Glomerular endothelial cell (primary cell): ENCODE results near the gene SNED1. TPM values are rescaled to one million over a fixed set of nuclear protein-coding genes. Genes with fewer than 3 reads are reported as not detected.

ENCODE experiments used
- DNase-seq: peaks from one replicate; pipeline ENCODE4 v3.0.0-alpha.2; 2011; ENCODE audit warnings: low read depth, low spot score; ENCODE audit errors: extremely low read depth
- total RNA-seq: library from RNA; depleted of rRNA; stranded (reverse); fragments of >200 nt; gene quantifications from 2 replicates; pipeline ENCODE4 v1.2.3, GENCODE V29; 2015

Gene SNED1
- total RNA-seq, 1 donor from 2014 or later: 41.3 TPM

GRCh38 chr2:241066171-241066892 is 67.9 kb downstream of the SNED1 start:
- DNase-seq: no peak

DNA sequence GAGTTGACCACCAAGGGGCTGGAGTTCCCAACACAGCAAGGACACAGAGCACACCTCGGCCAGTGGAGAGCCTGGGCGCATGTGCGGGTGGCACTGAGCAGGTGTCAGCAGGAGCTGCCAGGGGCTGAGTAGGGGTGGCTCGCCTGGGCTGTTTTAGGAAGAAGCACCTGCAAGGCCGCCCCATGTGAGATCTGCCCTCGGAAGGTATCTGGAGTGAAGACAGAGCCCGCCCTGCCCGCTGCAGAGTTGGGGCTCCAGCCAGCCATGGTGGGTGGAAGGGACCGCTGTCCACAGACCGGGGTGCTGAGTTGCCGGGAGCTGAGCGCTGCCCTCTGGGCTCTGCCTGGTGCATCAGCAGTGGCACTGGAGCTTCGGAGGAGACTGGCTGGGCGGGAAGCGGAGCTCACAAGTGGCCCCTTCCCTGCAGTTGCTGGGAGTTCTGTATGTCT is 68.5 kb downstream of the SNED1 start:
- DNase-seq: no peak

GRCh38 chr2:241067501-241068135 is 69.2 kb downstream of the SNED1 start:
- DNase-seq: no peak

- no peak for DNase-seq
These were observed 69.9 kb downstream of the SNED1 start for GRCh38 chr2:241068136-241068941.

- DNase-seq: no peak
These were observed 70.8 kb downstream of the SNED1 start for GRCh38 chr2:241068942-241069810.

GRCh38 chr2:241069821-241070281 is 71.4 kb downstream of the SNED1 start:
- DNase-seq: no peak

DNA sequence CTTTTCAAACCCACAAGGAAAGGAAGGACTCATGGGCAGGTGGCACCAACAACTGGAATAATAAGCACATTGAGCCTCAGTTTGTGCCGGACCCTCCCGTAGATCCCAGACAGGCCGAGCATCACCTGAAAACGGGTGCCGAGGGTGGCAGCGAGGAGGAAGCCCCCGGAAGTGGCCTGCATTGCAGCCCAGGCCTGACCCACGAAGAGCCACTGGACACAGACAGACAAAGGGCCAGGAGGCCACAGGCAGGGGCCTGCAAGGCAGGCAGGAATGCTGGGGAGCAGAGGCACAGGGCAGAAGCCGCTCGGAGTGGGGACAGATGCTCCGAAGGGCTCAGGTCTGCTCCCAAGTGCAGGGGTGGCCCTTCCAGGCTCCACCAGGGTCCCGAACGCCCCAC is 71.9 kb downstream of the SNED1 start:
- DNase-seq: no peak

- DNase-seq: no peak
These were observed 72.6 kb downstream of the SNED1 start for GRCh38 chr2:241070811-241071676.

- no peak for DNase-seq
These were observed 73.3 kb downstream of the SNED1 start for GRCh38 chr2:241071677-241072111.

DNA sequence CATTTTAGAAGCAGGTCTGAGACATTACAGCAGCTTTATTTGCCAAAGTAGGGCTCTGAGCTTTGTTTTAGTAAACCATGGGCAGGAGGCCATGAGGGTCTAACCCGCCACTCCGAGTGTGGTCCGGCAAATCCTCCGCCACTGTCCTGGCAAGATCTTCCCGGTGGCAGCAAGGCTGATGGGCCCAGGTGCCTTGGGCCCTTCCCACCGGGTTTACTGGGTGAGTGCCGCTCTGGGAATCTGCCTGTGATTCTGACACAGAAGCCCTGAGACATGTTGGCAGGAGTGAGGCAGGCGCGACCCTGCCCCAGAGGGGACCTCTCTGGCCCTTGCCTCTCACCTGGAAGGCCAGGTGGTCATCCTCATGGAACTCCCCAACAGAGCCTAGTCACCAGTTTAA is 73.7 kb downstream of the SNED1 start:
- no peak for DNase-seq

DNA sequence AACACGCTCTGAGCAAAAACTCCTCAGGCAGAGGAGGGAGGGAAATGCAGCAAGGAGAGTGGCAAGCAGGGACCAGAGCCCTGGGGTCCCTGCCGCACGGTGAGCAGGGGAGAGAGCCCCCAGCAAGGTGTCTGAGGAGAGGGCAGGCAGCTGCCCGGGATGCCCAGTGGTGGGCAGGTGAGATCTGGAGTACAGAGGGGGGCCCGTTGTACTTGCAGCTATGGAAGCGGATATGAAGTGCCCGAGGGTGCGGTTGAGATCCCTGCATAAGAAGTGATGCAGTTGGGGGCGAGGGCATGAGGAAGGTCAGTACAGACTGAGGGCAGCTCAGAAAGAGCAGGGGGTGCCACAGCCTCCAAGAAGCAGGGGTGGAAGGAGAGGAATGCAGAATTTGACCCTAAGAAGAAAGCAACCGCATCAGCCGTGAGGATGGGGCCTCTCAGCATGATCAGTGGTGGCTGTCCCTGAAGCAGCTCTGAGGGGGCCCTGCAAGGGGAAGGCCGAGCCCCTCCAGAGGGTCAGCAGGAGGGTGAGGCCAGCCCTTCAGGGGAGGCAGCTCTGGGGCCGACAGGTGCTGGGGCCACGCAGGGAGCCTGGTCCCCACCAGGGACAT is 74.2 kb downstream of the SNED1 start:
- DNase-seq: no peak

GRCh38 chr2:241073166-241074064 is 75.0 kb downstream of the SNED1 start:
- no peak for DNase-seq

- DNase-seq: no peak
These were observed 75.8 kb downstream of the SNED1 start for GRCh38 chr2:241074065-241074818.

- DNase-seq: no peak
These were observed 76.6 kb downstream of the SNED1 start for GRCh38 chr2:241074901-241075540.

DNA sequence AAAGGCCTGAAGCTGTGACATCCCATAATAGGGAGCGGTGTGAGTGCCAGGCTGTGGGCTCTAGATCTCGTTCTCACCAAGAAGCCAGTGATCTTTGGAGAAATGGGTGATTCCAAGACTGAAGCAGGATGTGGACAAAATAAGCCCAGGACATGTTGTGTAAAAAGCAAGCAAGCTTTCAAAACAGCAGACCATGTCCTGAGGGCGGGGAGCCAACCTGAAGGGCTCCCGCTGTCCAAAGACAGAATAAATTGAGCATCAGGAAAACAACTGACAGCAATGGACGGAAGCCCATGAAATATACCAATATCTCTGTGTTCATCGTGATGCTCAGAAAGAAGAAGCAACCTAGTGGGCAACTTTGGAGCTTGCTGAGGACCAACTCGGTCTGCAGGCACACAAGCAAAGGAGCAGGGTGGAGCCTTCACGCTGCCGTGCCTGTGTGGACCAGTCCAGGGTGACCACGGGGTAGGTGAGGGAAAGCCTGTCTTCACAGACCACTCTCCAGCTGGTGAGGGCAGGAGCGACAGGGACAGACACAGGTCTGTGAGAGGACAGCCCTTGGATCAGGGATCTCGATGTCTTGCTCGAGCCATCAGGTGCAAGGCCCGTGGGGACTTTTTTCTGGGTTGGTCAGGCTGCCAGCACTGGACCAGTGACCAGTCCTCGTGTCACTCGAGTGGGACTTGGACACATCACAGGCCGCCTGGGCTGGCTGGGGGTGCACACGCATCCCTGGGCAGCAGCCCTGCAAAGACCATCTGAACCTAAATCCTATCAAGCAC is 82.2 kb downstream of the SNED1 start:
- DNase-seq: no peak

GRCh38 chr2:241081190-241081642 is 82.8 kb downstream of the SNED1 start:
- no peak for DNase-seq
